Brain microvascular endothelial cell (primary cell): ENCODE measurements around the gene LRRC7.
"Not testable (repeated sequence)": the region's sequence is repeated elsewhere in the genome, so short reads cannot be mapped to it uniquely, and the experiment has no call there.

Source experiments
- DNase-seq: peaks from one replicate; pipeline ENCODE4 v3.0.0-alpha.2; 2020
- H3K27ac ChIP-seq: fragments of 250-450 bp; sonication (Bioruptor Pico); 2 replicates; pipeline ENCODE4 v1.5.1; 2020; ENCODE audit warnings: mild to moderate bottlenecking, moderate library complexity
- H3K27me3 ChIP-seq: fragments of 250-450 bp; sonication (Bioruptor Pico); replicated peaks from 2 replicates; pipeline ENCODE4 v1.5.1; 2020; ENCODE audit warnings: mild to moderate bottlenecking
- H3K36me3 ChIP-seq: fragments of 250-450 bp; sonication (Bioruptor Pico); replicated peaks from 2 replicates; pipeline ENCODE4 v1.5.1; 2020; ENCODE audit warnings: mild to moderate bottlenecking
- H3K4me3 ChIP-seq: 2 replicates; pipeline ENCODE4 v1.5.1; 2011; ENCODE audit warnings: low read depth, mild to moderate bottlenecking, control low read depth, low read length, moderate library complexity
- in situ Hi-C: cut with HindIII; loops from 2 replicates; pipeline ENCODE4 v1.10.0; 2017; ENCODE audit warnings: low sequenced_read_pairs, low pct_ligation_motif_present
- TF ChIP-seq, protein P1 (sequence below): IDR thresholded peaks from 2 replicates; pipeline ENCODE4 v1.5.1; 2011; ENCODE audit warnings: low read depth, mild to moderate bottlenecking, moderate library complexity, low read length, control low read depth, inconsistent platforms; ENCODE audit errors: missing control alignments

Gene LRRC7

DNA sequence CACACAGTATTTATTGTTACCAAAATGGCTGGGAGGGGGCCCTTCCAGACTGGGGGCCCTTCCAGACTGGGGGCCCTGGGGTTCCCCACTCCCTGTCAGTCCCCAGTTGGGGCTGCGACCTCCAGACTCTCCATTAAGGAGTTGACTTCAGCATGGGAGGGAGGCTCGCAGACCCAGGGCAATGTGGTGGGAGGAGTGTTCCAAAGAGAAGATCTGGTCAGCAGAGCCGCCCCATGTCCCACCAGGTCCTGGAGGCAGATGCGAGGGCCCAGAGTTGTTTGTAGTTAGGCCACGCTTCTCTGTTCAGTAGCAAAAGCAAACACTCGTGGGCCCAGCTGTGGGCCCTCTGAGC, 352.2 kb downstream of the LRRC7 start:
- in situ Hi-C loops, result no loop called here
- Histone ChIP-seq H3K27me3 (no peaks in the 10 kb centered on the region), H3K36me3 (no peaks in the 10 kb centered on the region), H3K4me3 (no peak overlapping the region), H3K27ac (no peak overlapping the region)
- TF ChIP-seq, protein P1, sequence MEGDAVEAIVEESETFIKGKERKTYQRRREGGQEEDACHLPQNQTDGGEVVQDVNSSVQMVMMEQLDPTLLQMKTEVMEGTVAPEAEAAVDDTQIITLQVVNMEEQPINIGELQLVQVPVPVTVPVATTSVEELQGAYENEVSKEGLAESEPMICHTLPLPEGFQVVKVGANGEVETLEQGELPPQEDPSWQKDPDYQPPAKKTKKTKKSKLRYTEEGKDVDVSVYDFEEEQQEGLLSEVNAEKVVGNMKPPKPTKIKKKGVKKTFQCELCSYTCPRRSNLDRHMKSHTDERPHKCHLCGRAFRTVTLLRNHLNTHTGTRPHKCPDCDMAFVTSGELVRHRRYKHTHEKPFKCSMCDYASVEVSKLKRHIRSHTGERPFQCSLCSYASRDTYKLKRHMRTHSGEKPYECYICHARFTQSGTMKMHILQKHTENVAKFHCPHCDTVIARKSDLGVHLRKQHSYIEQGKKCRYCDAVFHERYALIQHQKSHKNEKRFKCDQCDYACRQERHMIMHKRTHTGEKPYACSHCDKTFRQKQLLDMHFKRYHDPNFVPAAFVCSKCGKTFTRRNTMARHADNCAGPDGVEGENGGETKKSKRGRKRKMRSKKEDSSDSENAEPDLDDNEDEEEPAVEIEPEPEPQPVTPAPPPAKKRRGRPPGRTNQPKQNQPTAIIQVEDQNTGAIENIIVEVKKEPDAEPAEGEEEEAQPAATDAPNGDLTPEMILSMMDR, result no peak
- no peak for DNase-seq

- TF ChIP-seq, protein P1, result no peak
- H3K4me3 ChIP-seq, result no peak overlapping the region
- no peak for DNase-seq
- in situ Hi-C loops, result no loop called here
- H3K36me3 ChIP-seq, result no peaks in the 10 kb centered on the region
- no peak overlapping the region for H3K27ac ChIP-seq
- no peaks in the 10 kb centered on the region for H3K27me3 ChIP-seq
These were observed 352.7 kb downstream of the LRRC7 start for GRCh38 chr1:69920426-69920825.

DNA sequence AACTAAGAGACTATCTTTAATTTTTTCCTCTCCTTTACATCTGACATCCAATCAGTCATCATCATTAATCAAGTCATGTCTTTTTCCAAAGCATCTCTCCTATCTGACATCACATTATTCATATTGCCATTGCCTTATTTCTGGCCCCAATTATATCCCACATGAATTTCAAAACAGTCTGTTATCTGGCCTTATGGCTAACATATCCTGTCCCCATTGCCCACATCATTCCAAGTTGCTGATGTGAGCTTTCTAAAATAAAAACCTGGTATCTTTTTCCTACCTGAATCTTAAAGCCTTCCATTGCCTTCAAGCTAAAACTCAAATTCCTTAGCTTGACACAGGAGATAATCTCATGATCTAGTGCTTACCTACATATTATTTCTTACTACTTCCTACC, 353.8 kb downstream of the LRRC7 start:
- Histone ChIP-seq H3K4me3 (no peak overlapping the region), H3K36me3 (no peaks in the 10 kb centered on the region), H3K27ac (no peak overlapping the region), H3K27me3 (no peaks in the 10 kb centered on the region)
- in situ Hi-C loops, result no loop called here
- no peak for DNase-seq
- TF ChIP-seq, protein P1, result no peak

- H3K36me3 ChIP-seq, in situ Hi-C loops, H3K27ac ChIP-seq, H3K4me3 ChIP-seq, DNase-seq, H3K27me3 ChIP-seq: not testable (repeated sequence)
These were observed 360.5 kb downstream of the LRRC7 start for GRCh38 chr1:69928234-69928633.

DNA sequence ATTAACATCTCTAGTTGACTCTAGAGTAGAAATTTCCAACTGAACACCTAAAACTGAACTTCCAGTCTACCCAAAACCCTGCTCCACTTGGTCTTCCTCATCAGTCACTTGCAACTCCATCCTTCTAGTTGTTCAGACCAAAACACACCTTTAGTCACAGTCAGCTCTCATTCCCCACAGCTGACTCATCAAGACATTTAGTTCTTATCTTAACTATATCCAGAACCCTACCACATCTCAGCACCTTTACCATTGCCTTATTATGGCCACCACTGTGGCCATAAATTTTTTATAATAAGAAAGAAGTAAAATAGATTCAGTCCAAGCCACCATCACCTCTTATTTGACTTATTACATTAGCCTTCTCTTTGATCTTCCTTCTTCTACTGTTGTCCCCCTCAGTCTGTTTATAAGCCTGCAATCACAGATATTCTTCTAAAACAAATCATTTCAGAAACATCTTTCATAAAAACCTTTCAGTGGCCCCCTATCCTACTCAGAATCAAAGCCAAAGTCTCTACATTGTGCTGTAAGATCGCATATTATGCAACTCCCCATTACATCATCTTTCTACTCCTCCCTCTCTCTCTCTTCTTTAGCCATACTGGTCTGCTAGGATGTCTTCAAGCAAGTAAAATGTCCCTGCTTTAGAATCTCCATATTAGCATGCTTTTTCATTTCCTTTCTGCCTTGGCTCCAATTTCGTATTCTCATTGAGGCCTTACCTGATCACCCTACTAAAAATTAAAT, 361.8 kb downstream of the LRRC7 start:
- DNase-seq, result no peak
- TF ChIP-seq, protein P1, result no peak
- in situ Hi-C loops, result no loop called here
- Histone ChIP-seq H3K27me3 (no peaks in the 10 kb centered on the region), H3K27ac (no peak overlapping the region), H3K36me3 (no peaks in the 10 kb centered on the region), H3K4me3 (no peak overlapping the region)

GRCh38 chr1:69930396-69930795, 362.7 kb downstream of the LRRC7 start:
- no peak overlapping the region for H3K27ac ChIP-seq
- DNase-seq, result no peak
- H3K27me3 ChIP-seq, result no peaks in the 10 kb centered on the region
- no peaks in the 10 kb centered on the region for H3K36me3 ChIP-seq
- no peak overlapping the region for H3K4me3 ChIP-seq
- TF ChIP-seq, protein P1, result no peak
- in situ Hi-C loops, result no loop called here
